ENCODE measurements around the gene CNIH2.

GRCh38 chr11:66277471-66278362 is at the start of gene CNIH2:
- TF ChIP-seq, protein P1, sequence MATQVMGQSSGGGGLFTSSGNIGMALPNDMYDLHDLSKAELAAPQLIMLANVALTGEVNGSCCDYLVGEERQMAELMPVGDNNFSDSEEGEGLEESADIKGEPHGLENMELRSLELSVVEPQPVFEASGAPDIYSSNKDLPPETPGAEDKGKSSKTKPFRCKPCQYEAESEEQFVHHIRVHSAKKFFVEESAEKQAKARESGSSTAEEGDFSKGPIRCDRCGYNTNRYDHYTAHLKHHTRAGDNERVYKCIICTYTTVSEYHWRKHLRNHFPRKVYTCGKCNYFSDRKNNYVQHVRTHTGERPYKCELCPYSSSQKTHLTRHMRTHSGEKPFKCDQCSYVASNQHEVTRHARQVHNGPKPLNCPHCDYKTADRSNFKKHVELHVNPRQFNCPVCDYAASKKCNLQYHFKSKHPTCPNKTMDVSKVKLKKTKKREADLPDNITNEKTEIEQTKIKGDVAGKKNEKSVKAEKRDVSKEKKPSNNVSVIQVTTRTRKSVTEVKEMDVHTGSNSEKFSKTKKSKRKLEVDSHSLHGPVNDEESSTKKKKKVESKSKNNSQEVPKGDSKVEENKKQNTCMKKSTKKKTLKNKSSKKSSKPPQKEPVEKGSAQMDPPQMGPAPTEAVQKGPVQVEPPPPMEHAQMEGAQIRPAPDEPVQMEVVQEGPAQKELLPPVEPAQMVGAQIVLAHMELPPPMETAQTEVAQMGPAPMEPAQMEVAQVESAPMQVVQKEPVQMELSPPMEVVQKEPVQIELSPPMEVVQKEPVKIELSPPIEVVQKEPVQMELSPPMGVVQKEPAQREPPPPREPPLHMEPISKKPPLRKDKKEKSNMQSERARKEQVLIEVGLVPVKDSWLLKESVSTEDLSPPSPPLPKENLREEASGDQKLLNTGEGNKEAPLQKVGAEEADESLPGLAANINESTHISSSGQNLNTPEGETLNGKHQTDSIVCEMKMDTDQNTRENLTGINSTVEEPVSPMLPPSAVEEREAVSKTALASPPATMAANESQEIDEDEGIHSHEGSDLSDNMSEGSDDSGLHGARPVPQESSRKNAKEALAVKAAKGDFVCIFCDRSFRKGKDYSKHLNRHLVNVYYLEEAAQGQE (IDR thresholded peaks at IDR 0.05; ENCODE audit: unreplicated experiment): no peak
- TF ChIP-seq CTCF (conservative IDR thresholded peaks at IDR 0.05; ENCODE audit: low read depth in 2 of 2) (no peak), CREB1 (CRISPR knock-in tag; IDR thresholded peaks at IDR 0.05; ENCODE audit: low read depth) (no peak), EZH2phosphoT487 (IDR thresholded peaks at IDR 0.05; ENCODE audit: unreplicated experiment) (no peak), JUNB (IDR thresholded peaks at IDR 0.05; ENCODE audit: unreplicated experiment) (no peak), POLR2AphosphoS5 (IDR thresholded peaks at IDR 0.05; ENCODE audit: low read depth) (no peak; the same call in 1 of the 2 replicates), ZNF114 (CRISPR knock-in tag; IDR thresholded peaks at IDR 0.05) (no peak), STAT1 (IDR thresholded peaks at IDR 0.05; ENCODE audit: unreplicated experiment) (no peak)
- TF ChIP-seq, protein P2, sequence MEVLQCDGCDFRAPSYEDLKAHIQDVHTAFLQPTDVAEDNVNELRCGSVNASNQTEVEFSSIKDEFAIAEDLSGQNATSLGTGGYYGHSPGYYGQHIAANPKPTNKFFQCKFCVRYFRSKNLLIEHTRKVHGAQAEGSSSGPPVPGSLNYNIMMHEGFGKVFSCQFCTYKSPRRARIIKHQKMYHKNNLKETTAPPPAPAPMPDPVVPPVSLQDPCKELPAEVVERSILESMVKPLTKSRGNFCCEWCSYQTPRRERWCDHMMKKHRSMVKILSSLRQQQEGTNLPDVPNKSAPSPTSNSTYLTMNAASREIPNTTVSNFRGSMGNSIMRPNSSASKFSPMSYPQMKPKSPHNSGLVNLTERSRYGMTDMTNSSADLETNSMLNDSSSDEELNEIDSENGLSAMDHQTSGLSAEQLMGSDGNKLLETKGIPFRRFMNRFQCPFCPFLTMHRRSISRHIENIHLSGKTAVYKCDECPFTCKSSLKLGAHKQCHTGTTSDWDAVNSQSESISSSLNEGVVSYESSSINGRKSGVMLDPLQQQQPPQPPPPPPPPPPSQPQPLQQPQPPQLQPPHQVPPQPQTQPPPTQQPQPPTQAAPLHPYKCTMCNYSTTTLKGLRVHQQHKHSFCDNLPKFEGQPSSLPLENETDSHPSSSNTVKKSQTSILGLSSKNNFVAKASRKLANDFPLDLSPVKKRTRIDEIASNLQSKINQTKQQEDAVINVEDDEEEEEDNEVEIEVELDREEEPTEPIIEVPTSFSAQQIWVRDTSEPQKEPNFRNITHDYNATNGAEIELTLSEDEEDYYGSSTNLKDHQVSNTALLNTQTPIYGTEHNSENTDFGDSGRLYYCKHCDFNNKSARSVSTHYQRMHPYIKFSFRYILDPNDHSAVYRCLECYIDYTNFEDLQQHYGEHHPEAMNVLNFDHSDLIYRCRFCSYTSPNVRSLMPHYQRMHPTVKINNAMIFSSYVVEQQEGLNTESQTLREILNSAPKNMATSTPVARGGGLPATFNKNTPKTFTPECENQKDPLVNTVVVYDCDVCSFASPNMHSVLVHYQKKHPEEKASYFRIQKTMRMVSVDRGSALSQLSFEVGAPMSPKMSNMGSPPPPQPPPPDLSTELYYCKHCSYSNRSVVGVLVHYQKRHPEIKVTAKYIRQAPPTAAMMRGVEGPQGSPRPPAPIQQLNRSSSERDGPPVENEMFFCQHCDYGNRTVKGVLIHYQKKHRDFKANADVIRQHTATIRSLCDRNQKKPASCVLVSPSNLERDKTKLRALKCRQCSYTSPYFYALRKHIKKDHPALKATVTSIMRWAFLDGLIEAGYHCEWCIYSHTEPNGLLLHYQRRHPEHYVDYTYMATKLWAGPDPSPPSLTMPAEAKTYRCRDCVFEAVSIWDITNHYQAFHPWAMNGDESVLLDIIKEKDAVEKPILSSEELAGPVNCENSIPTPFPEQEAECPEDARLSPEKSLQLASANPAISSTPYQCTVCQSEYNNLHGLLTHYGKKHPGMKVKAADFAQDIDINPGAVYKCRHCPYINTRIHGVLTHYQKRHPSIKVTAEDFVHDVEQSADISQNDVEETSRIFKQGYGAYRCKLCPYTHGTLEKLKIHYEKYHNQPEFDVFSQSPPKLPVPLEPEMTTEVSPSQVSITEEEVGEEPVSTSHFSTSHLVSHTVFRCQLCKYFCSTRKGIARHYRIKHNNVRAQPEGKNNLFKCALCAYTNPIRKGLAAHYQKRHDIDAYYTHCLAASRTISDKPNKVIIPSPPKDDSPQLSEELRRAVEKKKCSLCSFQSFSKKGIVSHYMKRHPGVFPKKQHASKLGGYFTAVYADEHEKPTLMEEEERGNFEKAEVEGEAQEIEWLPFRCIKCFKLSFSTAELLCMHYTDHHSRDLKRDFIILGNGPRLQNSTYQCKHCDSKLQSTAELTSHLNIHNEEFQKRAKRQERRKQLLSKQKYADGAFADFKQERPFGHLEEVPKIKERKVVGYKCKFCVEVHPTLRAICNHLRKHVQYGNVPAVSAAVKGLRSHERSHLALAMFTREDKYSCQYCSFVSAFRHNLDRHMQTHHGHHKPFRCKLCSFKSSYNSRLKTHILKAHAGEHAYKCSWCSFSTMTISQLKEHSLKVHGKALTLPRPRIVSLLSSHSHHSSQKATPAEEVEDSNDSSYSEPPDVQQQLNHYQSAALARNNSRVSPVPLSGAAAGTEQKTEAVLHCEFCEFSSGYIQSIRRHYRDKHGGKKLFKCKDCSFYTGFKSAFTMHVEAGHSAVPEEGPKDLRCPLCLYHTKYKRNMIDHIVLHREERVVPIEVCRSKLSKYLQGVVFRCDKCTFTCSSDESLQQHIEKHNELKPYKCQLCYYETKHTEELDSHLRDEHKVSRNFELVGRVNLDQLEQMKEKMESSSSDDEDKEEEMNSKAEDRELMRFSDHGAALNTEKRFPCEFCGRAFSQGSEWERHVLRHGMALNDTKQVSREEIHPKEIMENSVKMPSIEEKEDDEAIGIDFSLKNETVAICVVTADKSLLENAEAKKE (CRISPR knock-in tag; IDR thresholded peaks at IDR 0.05): no peak

All from GM23338 (cell line).